ENCODE measurements around the gene FBXL7.

DNA sequence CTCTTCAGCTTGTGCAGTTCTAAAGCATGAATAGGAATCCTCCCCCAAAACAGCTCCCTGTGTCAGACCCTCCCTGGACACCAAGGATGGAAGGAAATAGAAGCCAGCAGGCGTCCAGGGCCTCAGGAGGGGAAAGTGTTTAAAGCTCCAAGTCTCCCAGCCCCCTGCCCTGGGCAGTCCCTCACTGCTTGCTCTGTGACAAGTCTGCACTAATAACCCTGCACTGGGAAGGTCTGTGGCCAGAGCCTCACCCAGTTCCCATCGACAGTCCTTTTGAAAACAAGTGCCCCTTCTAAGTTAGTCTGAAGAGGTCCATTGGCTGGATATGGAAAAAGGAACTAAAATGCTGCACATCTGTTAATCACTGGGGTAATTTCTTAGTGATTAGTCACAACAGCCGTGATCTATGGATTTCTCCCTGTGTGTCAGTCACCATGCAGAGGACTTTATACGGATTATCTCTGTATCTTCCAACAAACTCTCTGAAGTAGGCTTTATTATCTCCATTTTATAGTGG, 195.3 kb downstream of the FBXL7 start:
- TF ChIP-seq POLR2A (IDR thresholded peaks at IDR 0.05) (no peak), EP300 (IDR thresholded peaks at IDR 0.05) (no peak)
